OCI-LY3 (cell line): ENCODE results near the gene EIF2AK3.
"Not testable (repeated sequence)": the region's sequence is repeated elsewhere in the genome, so short reads cannot be mapped to it uniquely, and the experiment has no call there.

Experiments
- H2AFZ ChIP-seq: fragments of 200-600, 300-600 bp; shearing (Covaris generic); 2 replicates; pipeline ENCODE4 v1.6.0; 2014; ENCODE audit warnings: antibody characterized with exemption, low read depth, low read length
- H3K27ac ChIP-seq: fragments of 200-600, 300-600 bp; sonication (generic); 2 replicates; pipeline ENCODE4 v1.5.1; 2014; ENCODE audit warnings: mild to moderate bottlenecking, low read length, moderate library complexity, mixed read lengths
- H3K27me3 ChIP-seq: fragments of 200-600, 300-600 bp; sonication (generic); 2 replicates; pipeline ENCODE4 v1.6.1; 2014; ENCODE audit warnings: low read depth, low read length, mixed read lengths
- H3K36me3 ChIP-seq: fragments of 200-600, 300-600 bp; sonication (generic); replicated peaks from 2 replicates; pipeline ENCODE3; 2014; ENCODE audit warnings: low read depth, low read length, mixed read lengths
- H3K4me1 ChIP-seq: fragments of 300-600, 200-600 bp; sonication (generic); 2 replicates; pipeline ENCODE4 v1.6.1; 2014; ENCODE audit warnings: low read length, mixed read lengths
- H3K4me2 ChIP-seq: fragments of 200-600, 300-600 bp; sonication (generic); 2 replicates; pipeline ENCODE4 v1.6.1; 2014; ENCODE audit warnings: low read length, mixed read lengths
- H3K4me3 ChIP-seq: fragments of 300-600, 200-600 bp; sonication (generic); 2 replicates; pipeline ENCODE4 v1.5.1; 2014; ENCODE audit warnings: antibody characterized with exemption, mild to moderate bottlenecking, low read length, moderate library complexity
- H3K79me2 ChIP-seq: fragments of 300-600, 200-600 bp; shearing (Covaris generic); 2 replicates; pipeline ENCODE4 v1.6.1; 2014; ENCODE audit warnings: mild to moderate bottlenecking, low read length, mixed read lengths
- H3K9ac ChIP-seq: fragments of 300-600, 200-600 bp; shearing (Covaris generic); 2 replicates; pipeline ENCODE4 v1.6.0; 2014; ENCODE audit warnings: mild to moderate bottlenecking, low read length, moderate library complexity
- H3K9me3 ChIP-seq: fragments of 200-600, 300-600 bp; shearing (Covaris generic); 2 replicates; pipeline ENCODE4 v1.6.1; 2014; ENCODE audit warnings: low read length, mixed read lengths; ENCODE audit not compliant: insufficient read depth
- H4K20me1 ChIP-seq: fragments of 200-600, 300-600 bp; sonication (generic); 2 replicates; pipeline ENCODE4 v1.6.1; 2016; ENCODE audit warnings: low read length, mixed read lengths; ENCODE audit not compliant: insufficient read depth
- CTCF ChIP-seq: fragments of 200-600, 300-600 bp; sonication (generic); IDR thresholded peaks from 2 replicates; pipeline ENCODE4 v1.5.1; 2014; ENCODE audit warnings: antibody characterized with exemption, low read length, low read depth
- EZH2phosphoT487 ChIP-seq: fragments of 200-600 bp; shearing (Covaris generic); IDR thresholded peaks from 2 replicates; pipeline ENCODE4 v1.6.1; 2018; ENCODE audit warnings: antibody characterized with exemption, mixed run types, low read depth

EIF2AK3 gene

GRCh38 chr2:88627856-88628570 lies 749 bp upstream of the EIF2AK3 start:
- Histone ChIP-seq H3K9ac (peak overlapping the region; percentile 89), H3K27ac (peak overlapping the region; percentile 85), H2AFZ (peak overlapping the region; percentile 76), H3K79me2 (peaks cover 35% of the 10 kb centered on the region), H4K20me1 (peaks cover 10% of the 10 kb centered on the region; the same call in 1 of the 2 replicates), H3K36me3 (no peaks in the 10 kb centered on the region), H3K4me2 (peak overlapping the region; percentile 86), H3K27me3 (no peaks in the 10 kb centered on the region), H3K9me3 (no peaks in the 10 kb centered on the region), H3K4me3 (peak overlapping the region; percentile 88), H3K4me1 (peaks cover 15% of the 10 kb centered on the region)
- TF ChIP-seq EZH2phosphoT487 (no peak), CTCF (no peak)

GRCh38 chr2:88626171-88627054 lies 851 bp downstream of the EIF2AK3 start:
- peak overlapping the region; percentile 80 for H3K9ac ChIP-seq
- peak overlapping the region; percentile 58 for H3K27ac ChIP-seq
- TF ChIP-seq EZH2phosphoT487 (no peak), CTCF (no peak)
- no peaks in the 10 kb centered on the region for H3K36me3 ChIP-seq
- H3K27me3 ChIP-seq, result no peaks in the 10 kb centered on the region
- no peaks in the 10 kb centered on the region for H3K9me3 ChIP-seq
- peak overlapping the region; percentile 78; the same call in 1 of the 2 replicates for H2AFZ ChIP-seq
- peaks cover 44% of the 10 kb centered on the region for H3K79me2 ChIP-seq
- H4K20me1 ChIP-seq, result peaks cover 13% of the 10 kb centered on the region
- peak overlapping the region; percentile 90 for H3K4me3 ChIP-seq
- H3K4me1 ChIP-seq, result peaks cover 15% of the 10 kb centered on the region
- peak overlapping the region; percentile 95 for H3K4me2 ChIP-seq

- H3K9ac ChIP-seq, result no peak overlapping the region
Measured at GRCh38 chr2:88624477-88624876, 2.8 kb downstream of the EIF2AK3 start.

GRCh38 chr2:88623831-88624465 lies 3.3 kb downstream of the EIF2AK3 start:
- H3K9ac ChIP-seq, H3K4me3 ChIP-seq, H3K9me3 ChIP-seq, H3K4me2 ChIP-seq, H3K36me3 ChIP-seq, H3K27ac ChIP-seq, H2AFZ ChIP-seq, H3K27me3 ChIP-seq: not testable (repeated sequence)
- Histone ChIP-seq H4K20me1 (peaks cover 21% of the 10 kb centered on the region), H3K79me2 (peaks cover 58% of the 10 kb centered on the region), H3K4me1 (peaks cover 15% of the 10 kb centered on the region)

More at GRCh38 chr2:88624477-88624876, 2.8 kb downstream of the EIF2AK3 start:
- H2AFZ ChIP-seq, result no peak overlapping the region
- peaks cover 15% of the 10 kb centered on the region for H3K4me1 ChIP-seq
- H3K27me3 ChIP-seq, result no peaks in the 10 kb centered on the region
- H3K36me3 ChIP-seq, result no peaks in the 10 kb centered on the region
- peaks cover 21% of the 10 kb centered on the region for H4K20me1 ChIP-seq
- H3K4me3 ChIP-seq, result no peak overlapping the region
- no peak for TF ChIP-seq CTCF
- no peak for TF ChIP-seq EZH2phosphoT487
- peaks cover 58% of the 10 kb centered on the region for H3K79me2 ChIP-seq
- H3K9me3 ChIP-seq, result no peaks in the 10 kb centered on the region
- H3K4me2 ChIP-seq, result no peak overlapping the region
- H3K27ac ChIP-seq, result no peak overlapping the region
